Cerebellar nuclear complex (tissue), 1 donor: ENCODE results near the gene BBIP1.
A peak's percentile ranks its signal among the peaks of the same experiment; 100 is the strongest.
"Not testable (repeated sequence)": the region's sequence is repeated elsewhere in the genome, so short reads cannot be mapped to it uniquely, and the experiment has no call there.

Experiments
- DNase-seq, 2 experiments: peaks; one replicate each; lab custom pipeline; 2025; lab: John Stamatoyannopoulos, UW

Gene BBIP1

GRCh38 chr10:110923856-110924493 lies 5.0 kb upstream of the BBIP1 start:
- no peak for DNase-seq

GRCh38 chr10:110919971-110920881 lies 1.2 kb upstream of the BBIP1 start:
- DNase-seq: no peak

GRCh38 chr10:110919349-110919931 lies 460 bp upstream of the BBIP1 start, which contains the start of gene SHOC2:
SHOC2 (plus strand) TSS chr10:110919604; CDS start chr10:110964359, 44,755 bp downstream.
- DNase-seq: no peak

- DNase-seq: no peak
Measured at GRCh38 chr10:110918269-110918642, 724 bp downstream of the BBIP1 start.

GRCh38 chr10:110916554-110917346 lies 2.2 kb downstream of the BBIP1 start:
- DNase-seq: no peak

- DNase-seq: not testable (repeated sequence)
Measured at GRCh38 chr10:110915600-110915999, 3.4 kb downstream of the BBIP1 start.

- DNase-seq: no peak
Measured at GRCh38 chr10:110915035-110915434, 3.9 kb downstream of the BBIP1 start.

- no peak for DNase-seq
Measured at GRCh38 chr10:110914431-110914830, 4.5 kb downstream of the BBIP1 start.

GRCh38 chr10:110912374-110912773 lies 6.6 kb downstream of the BBIP1 start:
- no peak for DNase-seq

GRCh38 chr10:110910138-110910537 lies 8.8 kb downstream of the BBIP1 start:
- no peak for DNase-seq

GRCh38 chr10:110903280-110904278 lies 15.4 kb downstream of the BBIP1 start:
- no peak for DNase-seq

GRCh38 chr10:110901954-110902819 lies 16.8 kb downstream of the BBIP1 start:
- no peak for DNase-seq

GRCh38 chr10:110900983-110901382 lies 18.0 kb downstream of the BBIP1 start:
- no peak for DNase-seq

- DNase-seq: no peak
Measured at GRCh38 chr10:110898391-110898790, 20.6 kb downstream of the BBIP1 start.

GRCh38 chr10:110897184-110897583 lies 21.8 kb downstream of the BBIP1 start:
- DNase-seq: no peak

- DNase-seq: peak in 1 of 2 experiments; percentile 21
Measured at GRCh38 chr10:110893559-110894179, 25.3 kb downstream of the BBIP1 start.

- DNase-seq: no peak
Measured at GRCh38 chr10:110892602-110893288, 26.2 kb downstream of the BBIP1 start.

GRCh38 chr10:110887560-110887959 lies 31.4 kb downstream of the BBIP1 start:
- no peak for DNase-seq
